Karpas-422 (cell line): ENCODE measurements around the gene MEIS2. TPM values are rescaled to one million over a fixed set of nuclear protein-coding genes. Genes with fewer than 3 reads are reported as not detected.

Experiments used
- DNase-seq: peaks from one replicate; pipeline ENCODE4 v3.0.0-alpha.2; 2015
- H2AFZ ChIP-seq: fragments of 200-600 bp; sonication (generic); 2 replicates; pipeline ENCODE4 v1.6.1; 2014; ENCODE audit warnings: antibody characterized with exemption, low read length, mixed read lengths
- H3K27ac ChIP-seq: fragments of 200-600 bp; sonication (generic); 2 replicates; pipeline ENCODE4 v1.5.1; 2014; ENCODE audit warnings: mild to moderate bottlenecking, low read length, moderate library complexity
- H3K27me3 ChIP-seq: fragments of 200-600 bp; sonication (generic); 2 replicates; pipeline ENCODE4 v1.6.1; 2014; ENCODE audit warnings: low read length, mixed read lengths
- H3K36me3 ChIP-seq: fragments of 200-600 bp; sonication (generic); 2 replicates; pipeline ENCODE4 v1.6.1; 2014; ENCODE audit warnings: low read length, mixed read lengths; ENCODE audit not compliant: insufficient read depth
- H3K4me1 ChIP-seq: fragments of 200-600 bp; sonication (generic); 2 replicates; pipeline ENCODE4 v1.6.1; 2014; ENCODE audit warnings: mild to moderate bottlenecking, low read length, mixed read lengths
- H3K4me2 ChIP-seq: fragments of 200-600 bp; sonication (generic); 2 replicates; pipeline ENCODE4 v1.6.1; 2014; ENCODE audit warnings: low read length, low read depth, mild to moderate bottlenecking; ENCODE audit not compliant: poor library complexity, severe bottlenecking
- H3K4me3 ChIP-seq: fragments of 200-600 bp; sonication (generic); 2 replicates; pipeline ENCODE4 v1.5.1; 2014; ENCODE audit warnings: mild to moderate bottlenecking, antibody characterized with exemption, low read length, mixed read lengths
- H3K79me2 ChIP-seq: fragments of 200-600 bp; sonication (generic); 2 replicates; pipeline ENCODE4 v1.6.1; 2014; ENCODE audit warnings: mild to moderate bottlenecking, low read length, mixed read lengths
- H3K9ac ChIP-seq: fragments of 200-600 bp; sonication (generic); 2 replicates; pipeline ENCODE4 v1.6.0; 2014; ENCODE audit warnings: low read length
- H3K9me2 ChIP-seq: fragments of 200-600 bp; sonication (generic), shearing (Covaris generic); replicated peaks from 2 replicates; pipeline ENCODE4 v1.6.0; 2014; ENCODE audit warnings: mild to moderate bottlenecking, low read length, moderate library complexity; ENCODE audit not compliant: insufficient read depth
- H3K9me3 ChIP-seq: fragments of 300-700, 200-600 bp; sonication (generic); 2 replicates; pipeline ENCODE4 v1.6.1; 2014; ENCODE audit warnings: low read length, mixed read lengths
- H4K20me1 ChIP-seq: fragments of 200-600 bp; sonication (generic); 2 replicates; pipeline ENCODE4 v1.6.1; 2014; ENCODE audit warnings: mild to moderate bottlenecking, antibody characterized with exemption, low read length, low read depth; ENCODE audit not compliant: insufficient read depth
- total RNA-seq: library from RNA; depleted of rRNA; stranded (reverse); fragments of >200 nt; shearing (Covaris generic); gene quantifications from 2 replicates; pipeline ENCODE4 v1.2.3, GENCODE V29; 2014; ENCODE audit warnings: low replicate concordance

Gene MEIS2
- total RNA-seq, 1 experiment from 2014 or later, result 68.2 TPM

- H3K9ac ChIP-seq, result no peak overlapping the region
- H3K4me2 ChIP-seq, result peak overlapping the region; percentile 20
- H3K36me3 ChIP-seq, result peaks cover 15% of the 10 kb centered on the region
- H3K4me1 ChIP-seq, result peaks cover 78% of the 10 kb centered on the region
- peak overlapping the region; percentile 70 for H3K27ac ChIP-seq
- H3K79me2 ChIP-seq, result peaks cover 89% of the 10 kb centered on the region
- H3K9me3 ChIP-seq, result no peaks in the 10 kb centered on the region
- H4K20me1 ChIP-seq, result no peaks in the 10 kb centered on the region
- H2AFZ ChIP-seq, result no peak overlapping the region
- peak; percentile 51 for DNase-seq
- no peaks in the 10 kb centered on the region for H3K9me2 ChIP-seq
- no peaks in the 10 kb centered on the region for H3K27me3 ChIP-seq
- H3K4me3 ChIP-seq, result no peak overlapping the region
Measured at GRCh38 chr15:37034835-37035748, 65.3 kb downstream of the MEIS2 start.

GRCh38 chr15:37034392-37034791 lies 66.0 kb downstream of the MEIS2 start:
- H3K36me3 ChIP-seq, result peaks cover 14% of the 10 kb centered on the region
- peak overlapping the region; percentile 70 for H3K27ac ChIP-seq
- DNase-seq, result no peak
- peaks cover 90% of the 10 kb centered on the region for H3K79me2 ChIP-seq
- H2AFZ ChIP-seq, result no peak overlapping the region
- no peak overlapping the region for H3K9ac ChIP-seq
- H3K4me3 ChIP-seq, result no peak overlapping the region
- H3K27me3 ChIP-seq, result no peaks in the 10 kb centered on the region
- H3K4me1 ChIP-seq, result peaks cover 71% of the 10 kb centered on the region
- H3K9me2 ChIP-seq, result no peaks in the 10 kb centered on the region
- H3K4me2 ChIP-seq, result no peak overlapping the region
- no peaks in the 10 kb centered on the region for H3K9me3 ChIP-seq
- no peaks in the 10 kb centered on the region for H4K20me1 ChIP-seq

GRCh38 chr15:37032091-37032775 lies 68.1 kb downstream of the MEIS2 start:
- Histone ChIP-seq H3K4me1 (peaks cover 49% of the 10 kb centered on the region), H4K20me1 (no peaks in the 10 kb centered on the region), H2AFZ (no peak overlapping the region), H3K79me2 (peaks cover 90% of the 10 kb centered on the region), H3K9me2 (no peaks in the 10 kb centered on the region), H3K9ac (no peak overlapping the region), H3K27me3 (no peaks in the 10 kb centered on the region), H3K27ac (no peak overlapping the region), H3K36me3 (peaks cover 11% of the 10 kb centered on the region), H3K4me2 (no peak overlapping the region), H3K9me3 (no peaks in the 10 kb centered on the region), H3K4me3 (no peak overlapping the region)
- DNase-seq, result no peak

- Histone ChIP-seq H3K27ac (no peak overlapping the region), H4K20me1 (no peaks in the 10 kb centered on the region), H3K9me3 (no peaks in the 10 kb centered on the region), H3K9ac (no peak overlapping the region), H3K79me2 (peaks cover 90% of the 10 kb centered on the region), H3K4me2 (no peak overlapping the region), H3K36me3 (peaks cover 18% of the 10 kb centered on the region), H3K4me1 (peaks cover 39% of the 10 kb centered on the region), H3K4me3 (no peak overlapping the region), H3K27me3 (no peaks in the 10 kb centered on the region), H3K9me2 (no peaks in the 10 kb centered on the region), H2AFZ (no peak overlapping the region)
- DNase-seq, result no peak
Measured at GRCh38 chr15:37031198-37031597, 69.2 kb downstream of the MEIS2 start.

- H3K27ac ChIP-seq, result no peak overlapping the region
Measured at GRCh38 chr15:37028625-37029296, 71.6 kb downstream of the MEIS2 start.

GRCh38 chr15:37020852-37021251 lies 79.5 kb downstream of the MEIS2 start:
- H3K27me3 ChIP-seq, result no peaks in the 10 kb centered on the region

More at GRCh38 chr15:37028625-37029296, 71.6 kb downstream of the MEIS2 start:
- Histone ChIP-seq H3K4me1 (peaks cover 15% of the 10 kb centered on the region), H3K36me3 (peaks cover 29% of the 10 kb centered on the region), H3K9ac (no peak overlapping the region), H3K27me3 (no peaks in the 10 kb centered on the region), H3K79me2 (peaks cover 85% of the 10 kb centered on the region), H3K4me3 (no peak overlapping the region), H4K20me1 (no peaks in the 10 kb centered on the region), H2AFZ (no peak overlapping the region), H3K9me2 (no peaks in the 10 kb centered on the region), H3K9me3 (no peaks in the 10 kb centered on the region), H3K4me2 (no peak overlapping the region)
- no peak for DNase-seq

GRCh38 chr15:37019479-37020433 lies 80.6 kb downstream of the MEIS2 start:
- H3K4me3 ChIP-seq, result peak overlapping the region; percentile 7; the same call in 1 of the 2 replicates
- H3K36me3 ChIP-seq, result peaks cover 8% of the 10 kb centered on the region; the same call in 1 of the 2 replicates
- no peaks in the 10 kb centered on the region for H3K27me3 ChIP-seq
- H2AFZ ChIP-seq, result no peak overlapping the region
- DNase-seq, result peak; percentile 73
- H3K79me2 ChIP-seq, result peaks cover 58% of the 10 kb centered on the region
- no peaks in the 10 kb centered on the region for H3K9me3 ChIP-seq
- H3K4me1 ChIP-seq, result peaks cover 71% of the 10 kb centered on the region
- H3K4me2 ChIP-seq, result peak overlapping the region; percentile 40
- no peaks in the 10 kb centered on the region for H3K9me2 ChIP-seq
- H3K9ac ChIP-seq, result peak overlapping the region; percentile 42
- peak overlapping the region; percentile 97 for H3K27ac ChIP-seq
- no peaks in the 10 kb centered on the region for H4K20me1 ChIP-seq

More at GRCh38 chr15:37020852-37021251, 79.5 kb downstream of the MEIS2 start:
- Histone ChIP-seq H3K4me3 (no peak overlapping the region), H3K4me1 (peaks cover 62% of the 10 kb centered on the region), H3K9ac (no peak overlapping the region), H3K9me2 (no peaks in the 10 kb centered on the region), H3K36me3 (peaks cover 17% of the 10 kb centered on the region; the same call in 1 of the 2 replicates), H3K27ac (peak overlapping the region; percentile 97), H3K79me2 (peaks cover 66% of the 10 kb centered on the region), H2AFZ (no peak overlapping the region), H3K4me2 (peak overlapping the region; percentile 40), H4K20me1 (no peaks in the 10 kb centered on the region), H3K9me3 (no peaks in the 10 kb centered on the region)
- DNase-seq, result no peak
